DOHH2 (cell line): ENCODE data around the gene MALRD1.

Experiments
- H3F3A ChIP-seq: fragments of 200-600 bp; sonication (generic), shearing (Covaris generic); 2 replicates; pipeline ENCODE4 v1.6.0; 2016; ENCODE audit warnings: antibody characterized with exemption, mild to moderate bottlenecking; ENCODE audit not compliant: control insufficient read depth, insufficient read depth
- H3K27ac ChIP-seq: fragments of 200-600 bp; sonication (generic); 2 replicates; pipeline ENCODE4 v1.5.1; 2014; ENCODE audit warnings: low read depth, mild to moderate bottlenecking, low read length, moderate library complexity
- H3K27me3 ChIP-seq: fragments of 200-600 bp; sonication (generic); 2 replicates; pipeline ENCODE4 v1.6.1; 2014; ENCODE audit warnings: mild to moderate bottlenecking, low read length, mixed read lengths; ENCODE audit not compliant: control insufficient read depth
- H3K36me3 ChIP-seq: fragments of 200-600 bp; sonication (generic); 2 replicates; pipeline ENCODE4 v1.6.1; 2014; ENCODE audit warnings: mild to moderate bottlenecking, low read length, moderate library complexity, mixed read lengths; ENCODE audit not compliant: control insufficient read depth
- H3K4me1 ChIP-seq: fragments of 200-600 bp; sonication (generic); 2 replicates; pipeline ENCODE4 v1.6.1; 2014; ENCODE audit warnings: mild to moderate bottlenecking, low read length, mixed read lengths; ENCODE audit not compliant: control insufficient read depth
- H3K4me2 ChIP-seq: fragments of 200-600 bp; sonication (generic); 2 replicates; pipeline ENCODE4 v1.6.0; 2014; ENCODE audit warnings: mild to moderate bottlenecking, low read length, moderate library complexity
- H3K4me3 ChIP-seq: fragments of 200-600 bp; sonication (generic); 2 replicates; pipeline ENCODE4 v1.5.1; 2014; ENCODE audit warnings: mild to moderate bottlenecking, low read length, mixed read lengths
- H3K79me2 ChIP-seq: fragments of 200-600 bp; sonication (generic); 2 replicates; pipeline ENCODE4 v1.6.1; 2014; ENCODE audit warnings: mild to moderate bottlenecking, low read length, mixed read lengths; ENCODE audit not compliant: control insufficient read depth
- H3K9me2 ChIP-seq: fragments of 200-600 bp; sonication (generic); replicated peaks from 2 replicates; pipeline ENCODE4 v1.6.1; 2014; ENCODE audit warnings: mild to moderate bottlenecking, low read length, mixed read lengths; ENCODE audit not compliant: control insufficient read depth
- H3K9me3 ChIP-seq: fragments of 200-600 bp; sonication (generic); 2 replicates; pipeline ENCODE4 v1.6.1; 2014; ENCODE audit warnings: antibody characterized with exemption, low read length, mixed read lengths; ENCODE audit not compliant: control insufficient read depth, insufficient read depth
- H4K20me1 ChIP-seq: fragments of 200-600 bp; sonication (generic); 2 replicates; pipeline ENCODE4 v1.6.0; 2014; ENCODE audit warnings: low read depth, mild to moderate bottlenecking, antibody characterized with exemption, low read length, moderate library complexity; ENCODE audit not compliant: control insufficient read depth, insufficient read depth
- CTCF ChIP-seq: fragments of 200-600 bp; sonication (generic); IDR thresholded peaks from one replicate; pipeline ENCODE4 v1.5.1; 2014; ENCODE audit warnings: antibody characterized with exemption, mild to moderate bottlenecking, low read depth, low read length; ENCODE audit not compliant: poor library complexity, severe bottlenecking
- EZH2phosphoT487 ChIP-seq: fragments of 200-600 bp; sonication (generic); IDR thresholded peaks from 2 replicates; pipeline ENCODE4 v1.6.1; 2017; ENCODE audit warnings: borderline replicate concordance, mild to moderate bottlenecking, antibody characterized with exemption, low read length, moderate library complexity, mixed read lengths

MALRD1 gene

DNA sequence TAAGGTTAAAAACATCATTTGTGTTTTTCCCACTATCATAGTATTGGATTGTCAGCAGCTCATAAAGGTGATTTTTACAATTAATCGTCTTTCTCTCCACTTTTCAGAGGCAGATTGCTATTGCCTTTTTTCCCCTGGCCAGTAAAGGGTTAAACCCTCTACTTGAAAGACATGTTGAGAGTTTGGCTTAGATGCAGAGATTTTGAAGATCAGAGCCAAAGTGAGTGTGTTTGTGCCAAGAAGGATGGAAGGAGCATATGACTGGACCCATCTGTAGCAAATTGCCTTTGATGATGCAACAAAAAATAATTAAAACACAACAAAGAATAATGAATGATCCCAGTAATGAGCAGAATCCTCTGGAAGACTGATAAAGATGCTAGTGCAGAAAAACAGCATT is 373.1 kb downstream of the MALRD1 start:
- Histone ChIP-seq H3F3A (no peaks in the 10 kb centered on the region), H3K9me2 (no peaks in the 10 kb centered on the region), H3K4me3 (no peak overlapping the region), H3K4me1 (no peaks in the 10 kb centered on the region), H4K20me1 (no peaks in the 10 kb centered on the region), H3K4me2 (no peak overlapping the region), H3K27me3 (no peaks in the 10 kb centered on the region), H3K79me2 (no peaks in the 10 kb centered on the region), H3K27ac (no peak overlapping the region), H3K36me3 (no peaks in the 10 kb centered on the region), H3K9me3 (no peaks in the 10 kb centered on the region)
- no peak for TF ChIP-seq CTCF
- no peak for TF ChIP-seq EZH2phosphoT487

- TF ChIP-seq EZH2phosphoT487 (no peak), CTCF (no peak)
- Histone ChIP-seq H3K4me1 (no peaks in the 10 kb centered on the region), H3K27ac (no peak overlapping the region), H3K36me3 (no peaks in the 10 kb centered on the region), H3K4me3 (no peak overlapping the region), H3K79me2 (no peaks in the 10 kb centered on the region), H3F3A (no peaks in the 10 kb centered on the region), H3K27me3 (no peaks in the 10 kb centered on the region), H3K9me3 (no peaks in the 10 kb centered on the region), H3K9me2 (no peaks in the 10 kb centered on the region), H4K20me1 (no peaks in the 10 kb centered on the region), H3K4me2 (no peak overlapping the region)
Measured at GRCh38 chr10:19426034-19426433, 377.4 kb downstream of the MALRD1 start.

GRCh38 chr10:19431622-19432351 is 383.2 kb downstream of the MALRD1 start:
- Histone ChIP-seq H3K4me2 (no peak overlapping the region), H3K9me2 (no peaks in the 10 kb centered on the region), H3K4me3 (no peak overlapping the region), H3K36me3 (no peaks in the 10 kb centered on the region), H3K9me3 (no peaks in the 10 kb centered on the region), H3K79me2 (no peaks in the 10 kb centered on the region), H3K4me1 (no peaks in the 10 kb centered on the region), H3F3A (no peaks in the 10 kb centered on the region), H3K27ac (no peak overlapping the region), H4K20me1 (no peaks in the 10 kb centered on the region), H3K27me3 (no peaks in the 10 kb centered on the region)
- TF ChIP-seq CTCF (no peak), EZH2phosphoT487 (no peak)
